Measurements from ENCODE around the gene HSPA1L. TPM values are rescaled to one million over a fixed set of nuclear protein-coding genes. Genes with fewer than 3 reads are reported as not detected.

HSPA1L gene
- total RNA-seq, 1 experiment from 2014 or later: 1.2 TPM

DNA sequence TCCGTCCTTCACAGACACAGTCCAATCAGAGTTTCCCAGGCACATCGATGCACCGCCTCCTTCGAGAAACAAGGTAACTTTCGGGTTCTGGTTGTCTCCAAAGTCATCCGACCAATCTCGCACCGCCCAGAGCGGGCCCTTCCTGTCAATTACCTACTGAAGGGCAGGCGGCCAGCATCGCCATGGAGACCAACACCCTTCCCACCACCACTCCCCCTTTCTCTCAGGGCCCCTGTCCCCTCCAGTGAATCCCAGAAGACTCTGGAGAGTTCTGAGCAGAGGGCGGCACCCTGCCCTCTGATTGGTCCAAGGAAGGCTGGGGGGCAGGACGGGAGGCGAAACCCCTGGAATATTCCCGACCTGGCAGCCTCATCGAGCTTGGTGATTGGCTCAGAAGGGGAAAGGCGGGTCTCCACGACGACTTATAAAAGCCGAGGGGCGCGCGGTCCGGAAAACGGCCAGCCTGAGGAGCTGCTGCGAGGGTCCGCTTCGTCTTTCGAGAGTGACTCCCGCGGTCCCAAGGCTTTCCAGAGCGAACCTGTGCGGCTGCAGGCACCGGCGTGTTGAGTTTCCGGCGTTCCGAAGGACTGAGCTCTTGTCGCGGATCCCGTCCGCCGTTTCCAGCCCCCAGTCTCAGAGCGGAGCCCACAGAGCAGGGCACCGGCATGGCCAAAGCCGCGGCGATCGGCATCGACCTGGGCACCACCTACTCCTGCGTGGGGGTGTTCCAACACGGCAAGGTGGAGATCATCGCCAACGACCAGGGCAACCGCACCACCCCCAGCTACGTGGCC, 12.4 kb upstream of the HSPA1L start, which contains the start of gene HSPA1B (continued):
- TF ChIP-seq PRDM15 (CRISPR knock-in tag; IDR thresholded peaks at IDR 0.05) (no peak), ZNF425 (CRISPR knock-in tag; conservative IDR thresholded peaks at IDR 0.05) (no peak), IRF1 (CRISPR knock-in tag; IDR thresholded peaks at IDR 0.05) (0 out of 2 replicates have a peak, but pooled peaks have one; percentile 58), FOXP4 (CRISPR knock-in tag; IDR thresholded peaks at IDR 0.05) (peak; percentile 85; the same call in 1 of the 2 replicates), ZNF423 (CRISPR knock-in tag; IDR thresholded peaks at IDR 0.05) (no peak), ZNF512 (CRISPR knock-in tag; IDR thresholded peaks at IDR 0.05; ENCODE audit: borderline replicate concordance) (no peak), HMGA2 (CRISPR knock-in tag; IDR thresholded peaks at IDR 0.05) (0 out of 2 replicates have a peak, but pooled peaks have one; percentile 6), SMAD3 (CRISPR knock-in tag; IDR thresholded peaks at IDR 0.05; ENCODE audit: borderline replicate concordance) (no peak), GABPB1 (CRISPR knock-in tag; IDR thresholded peaks at IDR 0.05) (peak; percentile 46; the same call in 1 of the 2 replicates), CREB1 (CRISPR knock-in tag; IDR thresholded peaks at IDR 0.05) (no peak), NFATC4 (CRISPR knock-in tag; IDR thresholded peaks at IDR 0.05) (peak; percentile 66; the same call in 1 of the 2 replicates), SP1 (CRISPR knock-in tag; conservative IDR thresholded peaks at IDR 0.05) (peak; percentile 78; the same call in 1 of the 2 replicates), NR3C1 (CRISPR knock-in tag; conservative IDR thresholded peaks at IDR 0.05; ENCODE audit: low read depth) (no peak), ELF4 (CRISPR knock-in tag; IDR thresholded peaks at IDR 0.05; ENCODE audit: low read depth) (no peak), ZNF263 (CRISPR knock-in tag; IDR thresholded peaks at IDR 0.05; ENCODE audit: low read depth) (no peak), ZNF671 (CRISPR knock-in tag; IDR thresholded peaks at IDR 0.05) (no peak), CREM (CRISPR knock-in tag; IDR thresholded peaks at IDR 0.05) (no peak)
- TF ChIP-seq, protein P1, sequence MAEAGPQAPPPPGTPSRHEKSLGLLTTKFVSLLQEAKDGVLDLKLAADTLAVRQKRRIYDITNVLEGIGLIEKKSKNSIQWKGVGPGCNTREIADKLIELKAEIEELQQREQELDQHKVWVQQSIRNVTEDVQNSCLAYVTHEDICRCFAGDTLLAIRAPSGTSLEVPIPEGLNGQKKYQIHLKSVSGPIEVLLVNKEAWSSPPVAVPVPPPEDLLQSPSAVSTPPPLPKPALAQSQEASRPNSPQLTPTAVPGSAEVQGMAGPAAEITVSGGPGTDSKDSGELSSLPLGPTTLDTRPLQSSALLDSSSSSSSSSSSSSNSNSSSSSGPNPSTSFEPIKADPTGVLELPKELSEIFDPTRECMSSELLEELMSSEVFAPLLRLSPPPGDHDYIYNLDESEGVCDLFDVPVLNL (CRISPR knock-in tag; IDR thresholded peaks at IDR 0.05; ENCODE audit: borderline replicate concordance, low read depth): no peak
- TF ChIP-seq, protein P2, sequence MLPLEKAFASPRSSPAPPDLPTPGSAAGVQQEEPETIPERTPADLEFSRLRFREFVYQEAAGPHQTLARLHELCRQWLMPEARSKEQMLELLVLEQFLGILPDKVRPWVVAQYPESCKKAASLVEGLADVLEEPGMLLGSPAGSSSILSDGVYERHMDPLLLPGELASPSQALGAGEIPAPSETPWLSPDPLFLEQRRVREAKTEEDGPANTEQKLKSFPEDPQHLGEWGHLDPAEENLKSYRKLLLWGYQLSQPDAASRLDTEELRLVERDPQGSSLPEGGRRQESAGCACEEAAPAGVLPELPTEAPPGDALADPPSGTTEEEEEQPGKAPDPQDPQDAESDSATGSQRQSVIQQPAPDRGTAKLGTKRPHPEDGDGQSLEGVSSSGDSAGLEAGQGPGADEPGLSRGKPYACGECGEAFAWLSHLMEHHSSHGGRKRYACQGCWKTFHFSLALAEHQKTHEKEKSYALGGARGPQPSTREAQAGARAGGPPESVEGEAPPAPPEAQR (CRISPR knock-in tag; IDR thresholded peaks at IDR 0.05): no peak
- TF ChIP-seq, protein P3, sequence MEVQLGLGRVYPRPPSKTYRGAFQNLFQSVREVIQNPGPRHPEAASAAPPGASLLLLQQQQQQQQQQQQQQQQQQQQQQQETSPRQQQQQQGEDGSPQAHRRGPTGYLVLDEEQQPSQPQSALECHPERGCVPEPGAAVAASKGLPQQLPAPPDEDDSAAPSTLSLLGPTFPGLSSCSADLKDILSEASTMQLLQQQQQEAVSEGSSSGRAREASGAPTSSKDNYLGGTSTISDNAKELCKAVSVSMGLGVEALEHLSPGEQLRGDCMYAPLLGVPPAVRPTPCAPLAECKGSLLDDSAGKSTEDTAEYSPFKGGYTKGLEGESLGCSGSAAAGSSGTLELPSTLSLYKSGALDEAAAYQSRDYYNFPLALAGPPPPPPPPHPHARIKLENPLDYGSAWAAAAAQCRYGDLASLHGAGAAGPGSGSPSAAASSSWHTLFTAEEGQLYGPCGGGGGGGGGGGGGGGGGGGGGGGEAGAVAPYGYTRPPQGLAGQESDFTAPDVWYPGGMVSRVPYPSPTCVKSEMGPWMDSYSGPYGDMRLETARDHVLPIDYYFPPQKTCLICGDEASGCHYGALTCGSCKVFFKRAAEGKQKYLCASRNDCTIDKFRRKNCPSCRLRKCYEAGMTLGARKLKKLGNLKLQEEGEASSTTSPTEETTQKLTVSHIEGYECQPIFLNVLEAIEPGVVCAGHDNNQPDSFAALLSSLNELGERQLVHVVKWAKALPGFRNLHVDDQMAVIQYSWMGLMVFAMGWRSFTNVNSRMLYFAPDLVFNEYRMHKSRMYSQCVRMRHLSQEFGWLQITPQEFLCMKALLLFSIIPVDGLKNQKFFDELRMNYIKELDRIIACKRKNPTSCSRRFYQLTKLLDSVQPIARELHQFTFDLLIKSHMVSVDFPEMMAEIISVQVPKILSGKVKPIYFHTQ (CRISPR knock-in tag; IDR thresholded peaks at IDR 0.05): no peak; the same call in 1 of the 2 replicates
- TF ChIP-seq, protein P4, sequence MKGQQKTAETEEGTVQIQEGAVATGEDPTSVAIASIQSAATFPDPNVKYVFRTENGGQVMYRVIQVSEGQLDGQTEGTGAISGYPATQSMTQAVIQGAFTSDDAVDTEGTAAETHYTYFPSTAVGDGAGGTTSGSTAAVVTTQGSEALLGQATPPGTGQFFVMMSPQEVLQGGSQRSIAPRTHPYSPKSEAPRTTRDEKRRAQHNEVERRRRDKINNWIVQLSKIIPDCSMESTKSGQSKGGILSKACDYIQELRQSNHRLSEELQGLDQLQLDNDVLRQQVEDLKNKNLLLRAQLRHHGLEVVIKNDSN (CRISPR knock-in tag; IDR thresholded peaks at IDR 0.05): 0 out of 2 replicates have a peak, but pooled peaks have one; percentile 23
